ENCODE measurements around the gene AFG1L.
"Not testable (repeated sequence)": the region's sequence is repeated elsewhere in the genome, so short reads cannot be mapped to it uniquely, and the experiment has no call there.

AFG1L gene

GRCh38 chr6:108353853-108354252 is 59.0 kb downstream of the AFG1L start:
- peak; percentile 15 for DNase-seq (ENCODE audit: low read depth)

- no peak for DNase-seq (ENCODE audit: low read depth)
Measured at GRCh38 chr6:108355120-108355519, 60.3 kb downstream of the AFG1L start.

- DNase-seq (ENCODE audit: low read depth): no peak
Measured at GRCh38 chr6:108355890-108356289, 61.0 kb downstream of the AFG1L start.

GRCh38 chr6:108359901-108360882 is 65.3 kb downstream of the AFG1L start:
- no peak for DNase-seq (ENCODE audit: low read depth)

GRCh38 chr6:108360919-108361311 is 66.1 kb downstream of the AFG1L start:
- no peak for DNase-seq (ENCODE audit: low read depth)

GRCh38 chr6:108361312-108361932 is 66.6 kb downstream of the AFG1L start:
- DNase-seq (ENCODE audit: low read depth): no peak

- DNase-seq (ENCODE audit: low read depth): no peak
Measured at GRCh38 chr6:108362455-108362854, 67.6 kb downstream of the AFG1L start.

- DNase-seq (ENCODE audit: low read depth): no peak
Measured at GRCh38 chr6:108363113-108363512, 68.3 kb downstream of the AFG1L start.

GRCh38 chr6:108363889-108364313 is 69.0 kb downstream of the AFG1L start:
- DNase-seq (ENCODE audit: low read depth): no peak

- no peak for DNase-seq (ENCODE audit: low read depth)
Measured at GRCh38 chr6:108364470-108364869, 69.6 kb downstream of the AFG1L start.

- peak; percentile 21 for DNase-seq (ENCODE audit: low read depth)
Measured at GRCh38 chr6:108365478-108365877, 70.6 kb downstream of the AFG1L start.

- no peak for DNase-seq (ENCODE audit: low read depth)
Measured at GRCh38 chr6:108366236-108366635, 71.4 kb downstream of the AFG1L start.

- no peak for DNase-seq (ENCODE audit: low read depth)
Measured at GRCh38 chr6:108368431-108369030, 73.7 kb downstream of the AFG1L start.

- DNase-seq (ENCODE audit: low read depth): no peak
Measured at GRCh38 chr6:108380876-108381275, 86.0 kb downstream of the AFG1L start.

- no peak for DNase-seq (ENCODE audit: low read depth)
Measured at GRCh38 chr6:108383981-108384380, 89.1 kb downstream of the AFG1L start.

- not testable (repeated sequence) for DNase-seq (ENCODE audit: low read depth)
Measured at GRCh38 chr6:108389190-108389589, 94.3 kb downstream of the AFG1L start.

- no peak for DNase-seq (ENCODE audit: low read depth)
Measured at GRCh38 chr6:108395297-108395696, 100.4 kb downstream of the AFG1L start.

- no peak for DNase-seq (ENCODE audit: low read depth)
Measured at GRCh38 chr6:108403236-108403635, 108.4 kb downstream of the AFG1L start.

- no peak for DNase-seq (ENCODE audit: low read depth)
Measured at GRCh38 chr6:108406943-108407342, 112.1 kb downstream of the AFG1L start.

- peak; percentile 82 for DNase-seq (ENCODE audit: low read depth)
Measured at GRCh38 chr6:108407904-108408827, 113.3 kb downstream of the AFG1L start.

GRCh38 chr6:108408861-108409260 is 114.0 kb downstream of the AFG1L start:
- DNase-seq (ENCODE audit: low read depth): no peak
